Measurements from ENCODE around the gene MED31.

GRCh38 chr17:6698004-6698403, 46.6 kb upstream of the MED31 start:
- no peak for TF ChIP-seq CTCF (IDR thresholded peaks at IDR 0.05)
- no peak for TF ChIP-seq POLR2A (IDR thresholded peaks at IDR 0.05)

Measured in testis (tissue), 2 donors.